HG02852 (cell line): ENCODE measurements around the gene GIMAP4.
"Not testable (repeated sequence)": the region's sequence is repeated elsewhere in the genome, so short reads cannot be mapped to it uniquely, and the experiment has no call there.

ENCODE experiments used
- ATAC-seq: cut with Tn5 transposase; IDR thresholded peaks from one replicate; pipeline ENCODE4 v1.9.1; 2021; ENCODE audit warnings: mild to moderate bottlenecking, moderate library complexity; ENCODE audit not compliant: unreplicated experiment

Gene GIMAP4

DNA sequence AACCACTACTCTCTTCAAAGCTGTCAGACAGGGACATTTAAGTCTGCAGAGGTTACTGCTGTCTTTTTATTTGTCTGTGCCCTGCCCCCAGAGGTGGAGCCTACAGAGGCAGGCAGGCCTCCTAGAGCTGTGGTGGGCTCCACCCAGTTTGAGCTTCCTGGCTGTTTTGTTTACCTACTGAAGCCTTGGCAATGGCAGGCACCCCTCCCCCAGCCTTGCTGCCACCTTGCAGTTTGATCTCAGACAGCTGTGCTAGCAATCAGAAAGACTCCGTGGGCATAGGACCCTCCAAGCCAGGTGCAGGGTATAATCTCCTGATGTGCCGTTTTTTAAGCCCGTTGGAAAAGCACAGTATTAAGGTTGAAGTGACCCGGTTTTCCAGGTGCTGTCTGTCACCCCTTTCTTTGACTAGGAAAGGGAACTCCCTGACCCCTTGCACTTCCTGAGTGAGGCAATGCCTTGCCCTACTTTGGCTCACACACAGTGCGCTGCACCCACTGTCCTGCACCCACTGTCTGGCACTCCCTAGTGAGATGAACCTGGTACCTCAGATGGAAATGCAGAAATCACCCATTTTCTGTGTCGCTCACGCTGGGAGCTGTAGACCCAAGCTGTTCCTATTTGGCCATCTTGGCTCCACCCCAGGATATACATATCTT lies 12.9 kb downstream of the GIMAP4 start:
- ATAC-seq, result not testable (repeated sequence)

DNA sequence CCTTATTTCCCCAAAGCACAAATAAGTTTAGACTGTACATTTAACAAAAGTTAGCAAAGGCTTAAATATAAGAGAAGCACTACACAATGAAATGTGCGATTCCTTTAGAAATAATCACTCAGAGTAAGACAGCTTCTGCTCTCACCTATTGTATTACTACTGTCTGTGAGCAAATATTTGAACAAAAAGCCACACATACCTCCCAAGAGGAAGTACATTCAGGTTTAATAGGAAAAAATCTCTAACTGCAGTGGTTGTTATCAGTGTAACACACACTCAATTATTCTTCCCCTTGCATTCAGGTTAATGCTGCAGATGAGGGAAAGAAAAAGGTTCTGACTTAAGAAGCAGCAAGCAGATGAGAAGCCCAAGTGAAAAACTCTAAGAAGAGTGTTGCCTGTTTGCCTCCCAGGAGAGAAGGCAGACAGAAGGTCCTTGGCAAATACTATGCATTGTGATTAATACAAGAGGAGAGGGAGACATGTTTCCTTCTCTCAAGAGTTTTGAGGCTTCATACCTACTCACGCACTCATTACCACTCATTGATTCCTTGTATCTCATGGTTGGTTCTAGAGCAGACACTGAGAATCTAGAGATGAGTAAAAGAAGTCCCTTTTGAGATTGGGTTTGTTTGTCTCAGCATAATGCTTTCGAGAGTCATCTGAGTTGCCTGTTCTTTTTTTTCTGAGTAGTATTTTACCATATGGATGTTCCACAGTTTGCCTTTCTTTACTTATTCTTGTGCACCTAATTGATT lies 13.6 kb downstream of the GIMAP4 start:
- ATAC-seq, result no peak

DNA sequence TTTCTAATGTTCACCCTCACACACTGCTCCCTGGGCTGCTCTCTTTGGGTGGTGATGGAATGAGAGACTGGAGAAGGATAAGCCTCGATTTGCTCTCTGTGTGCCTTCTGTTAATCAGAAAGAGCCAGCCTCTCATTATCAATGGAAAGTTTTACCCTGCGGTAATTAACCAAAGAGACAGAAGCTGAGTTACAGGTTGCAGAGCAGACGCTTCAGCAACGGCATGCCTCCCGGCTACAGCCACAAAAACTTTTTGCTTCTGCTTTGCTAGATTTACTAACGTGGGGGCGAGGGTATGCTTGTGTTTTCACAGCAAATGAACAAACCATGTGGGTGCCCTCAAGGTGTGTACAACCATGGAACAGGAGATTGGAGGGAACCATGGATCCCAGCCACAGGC lies 18.0 kb downstream of the GIMAP4 start:
- ATAC-seq, result no peak

DNA sequence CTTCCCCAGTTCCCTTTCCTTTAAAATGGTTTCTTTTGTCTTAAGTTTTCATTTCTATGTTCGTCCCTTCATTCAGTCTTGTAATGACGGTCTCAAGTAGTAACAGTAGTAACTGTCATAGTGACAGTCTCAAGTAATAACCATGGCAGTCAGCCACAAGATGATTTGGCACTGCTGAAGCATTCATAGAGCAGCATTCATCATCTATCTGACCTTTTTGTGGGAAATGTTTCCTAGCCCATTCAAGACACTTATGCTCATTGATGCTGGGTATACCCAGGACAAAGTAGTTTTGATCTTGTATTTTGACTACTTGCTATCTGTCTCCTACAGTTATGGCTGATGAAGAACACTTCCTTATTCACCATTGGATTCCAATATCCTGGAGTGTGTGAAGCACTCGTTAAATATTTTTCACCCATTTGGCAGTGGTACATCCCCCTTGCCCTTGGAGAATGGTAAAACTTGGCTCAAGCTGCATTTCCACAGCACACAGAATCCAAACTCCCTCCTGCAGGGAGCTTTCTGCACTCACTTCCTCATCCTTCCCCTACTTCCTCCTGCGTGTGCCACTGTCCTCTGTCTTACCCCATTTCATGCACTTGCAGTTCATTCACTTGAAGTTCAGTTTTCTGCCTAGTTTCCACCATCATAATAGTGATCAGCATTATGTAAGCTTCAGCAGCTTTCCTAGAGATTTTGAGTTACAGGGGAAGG lies 19.0 kb downstream of the GIMAP4 start:
- ATAC-seq, result no peak

DNA sequence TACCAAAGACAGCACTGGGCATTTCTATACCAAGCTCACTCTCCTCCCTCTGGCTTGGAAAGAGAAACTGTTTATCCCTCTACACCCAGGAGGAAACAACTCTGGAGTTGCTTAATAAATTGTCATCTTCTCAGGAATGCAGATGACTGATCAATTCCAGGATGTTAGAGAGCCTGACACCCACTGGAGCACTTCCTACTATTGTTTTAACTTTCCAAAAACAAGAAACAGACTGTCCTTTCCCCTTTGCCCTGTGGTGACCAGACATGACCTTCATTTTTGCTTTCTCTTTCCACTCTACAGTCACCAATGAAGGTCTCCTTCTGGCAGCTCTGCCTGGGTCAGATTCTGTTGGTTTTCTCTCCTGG lies 19.6 kb downstream of the GIMAP4 start:
- no peak for ATAC-seq

DNA sequence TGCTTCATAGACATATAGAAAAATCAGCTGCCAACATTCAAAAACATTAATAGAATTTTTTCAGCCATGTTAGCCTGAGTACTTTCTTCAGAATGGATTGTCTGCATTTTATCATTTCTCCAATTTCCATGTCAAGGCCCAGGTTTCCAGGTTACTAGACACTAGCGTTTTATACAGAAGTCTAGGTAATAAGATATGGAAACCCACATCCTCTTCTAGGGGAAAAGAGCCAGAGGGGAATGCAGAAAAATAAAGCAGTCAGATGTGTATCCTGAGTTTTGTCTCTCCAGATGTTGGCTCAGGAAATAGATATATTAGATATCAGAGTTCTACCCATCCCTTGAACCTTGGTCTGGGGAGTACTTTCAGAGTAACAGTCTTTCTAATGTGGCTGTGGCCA lies 20.4 kb downstream of the GIMAP4 start:
- ATAC-seq, result no peak

DNA sequence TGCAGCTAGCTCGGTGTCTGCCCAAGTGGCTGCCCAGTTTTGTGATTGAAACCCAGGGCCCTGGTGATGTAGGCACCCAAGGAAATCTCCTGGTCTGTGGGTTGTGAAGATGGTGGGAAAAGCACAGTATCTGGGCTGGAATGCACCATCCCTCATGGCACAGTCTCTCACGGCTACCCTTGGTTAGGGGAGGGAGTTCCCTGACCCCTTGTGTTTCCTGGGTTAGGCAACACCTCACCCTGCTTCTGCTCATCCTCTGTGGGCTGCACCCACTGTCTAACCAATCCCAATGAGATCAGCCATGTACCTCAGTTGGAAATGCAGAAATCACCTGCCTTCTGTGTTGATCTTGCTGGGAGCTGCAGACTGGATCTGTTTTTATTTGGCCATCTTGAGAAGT lies 27.6 kb downstream of the GIMAP4 start:
- ATAC-seq, result no peak

DNA sequence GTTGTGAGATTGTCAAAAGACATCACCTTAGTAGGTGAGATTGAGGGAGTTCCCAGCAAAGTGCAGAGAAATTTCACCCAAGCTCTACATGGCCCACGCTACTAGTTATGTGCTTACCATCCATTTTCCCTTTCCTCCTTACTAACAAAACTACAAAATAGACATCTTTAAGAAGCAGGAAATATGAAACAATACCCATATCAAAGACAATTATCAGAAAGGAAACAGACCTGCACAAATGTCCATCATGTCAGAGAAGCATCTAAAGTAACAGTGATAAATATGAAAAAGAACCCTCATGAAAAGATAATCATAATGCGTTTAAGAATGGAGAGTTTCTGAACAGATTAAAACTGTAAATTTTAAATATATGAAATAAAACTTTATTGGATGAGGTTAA lies 28.2 kb downstream of the GIMAP4 start:
- no peak for ATAC-seq

DNA sequence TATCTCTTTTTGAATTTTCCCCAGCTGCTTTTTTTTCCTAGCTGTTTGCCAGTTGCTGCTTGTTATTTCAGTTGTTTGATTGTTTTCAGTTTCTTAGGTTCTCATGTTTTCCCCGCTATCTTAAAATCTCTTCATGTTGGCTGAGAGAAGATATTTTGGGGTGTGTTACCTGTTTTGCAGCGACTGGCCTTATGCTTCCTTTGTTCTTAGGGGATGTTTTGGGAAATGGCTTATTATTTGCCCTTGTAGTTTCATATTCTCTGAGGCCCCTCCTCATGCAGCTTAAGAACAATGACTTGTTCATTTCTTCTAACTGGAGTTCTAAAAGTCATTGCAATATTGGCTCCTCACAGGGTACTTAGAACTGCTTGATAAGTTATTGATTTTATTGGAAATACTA lies 36.4 kb downstream of the GIMAP4 start:
- ATAC-seq, result not testable (repeated sequence)

DNA sequence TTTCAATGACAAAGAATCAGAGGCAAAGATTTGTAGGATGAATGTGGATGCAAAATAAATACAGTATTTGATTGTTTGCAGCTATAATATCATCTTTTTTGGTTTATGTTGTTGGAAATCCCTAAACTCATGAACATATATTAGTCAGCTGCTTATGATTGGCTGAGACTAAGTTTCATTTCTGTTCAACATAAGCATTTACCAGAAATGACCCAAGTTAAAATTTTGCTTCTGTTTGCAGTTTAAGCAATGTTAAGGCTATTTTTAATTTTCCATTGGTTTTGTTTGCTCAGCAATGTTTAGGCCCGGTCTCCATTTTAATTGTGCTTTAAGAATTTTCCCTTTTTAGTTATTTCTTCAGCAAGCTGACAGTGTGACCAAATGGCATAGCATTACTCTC lies 43.0 kb downstream of the GIMAP4 start:
- ATAC-seq, result no peak

DNA sequence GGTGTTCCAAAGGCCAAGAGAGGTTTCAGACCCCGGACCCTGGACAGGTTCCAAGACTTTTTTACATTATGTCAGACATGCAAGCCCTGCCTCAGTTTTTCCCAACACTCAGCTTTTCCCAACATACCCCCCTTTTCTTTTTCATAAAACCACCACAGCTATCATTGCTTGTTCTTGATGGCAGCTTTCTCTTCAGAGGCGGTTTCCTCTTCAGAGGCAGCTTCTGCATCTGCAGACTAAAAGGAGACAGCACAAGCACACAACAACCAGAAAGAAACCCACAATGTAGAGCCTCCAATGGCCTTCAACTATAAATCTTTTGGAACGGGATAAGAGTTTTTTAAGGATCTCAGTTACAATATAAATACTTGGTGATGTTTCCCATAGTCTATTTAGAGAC lies 45.7 kb downstream of the GIMAP4 start:
- no peak for ATAC-seq

DNA sequence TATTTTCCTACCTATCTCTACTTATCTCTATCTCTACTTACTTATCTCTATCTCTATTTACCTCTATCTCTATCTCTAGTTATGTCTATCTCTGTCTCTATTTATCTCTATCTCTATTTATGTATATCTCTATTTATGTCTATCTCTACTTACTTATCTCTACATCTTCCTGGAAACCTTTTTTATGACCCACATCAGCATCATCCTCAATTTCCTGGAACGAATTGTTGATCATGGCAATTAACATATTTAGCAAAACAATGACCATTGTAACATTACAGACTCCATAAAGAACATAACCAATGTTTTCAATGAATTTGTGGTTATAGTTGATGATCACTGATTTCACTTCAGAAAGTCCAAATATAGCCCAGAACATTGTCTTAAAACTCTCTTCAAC lies 46.7 kb downstream of the GIMAP4 start:
- no peak for ATAC-seq

DNA sequence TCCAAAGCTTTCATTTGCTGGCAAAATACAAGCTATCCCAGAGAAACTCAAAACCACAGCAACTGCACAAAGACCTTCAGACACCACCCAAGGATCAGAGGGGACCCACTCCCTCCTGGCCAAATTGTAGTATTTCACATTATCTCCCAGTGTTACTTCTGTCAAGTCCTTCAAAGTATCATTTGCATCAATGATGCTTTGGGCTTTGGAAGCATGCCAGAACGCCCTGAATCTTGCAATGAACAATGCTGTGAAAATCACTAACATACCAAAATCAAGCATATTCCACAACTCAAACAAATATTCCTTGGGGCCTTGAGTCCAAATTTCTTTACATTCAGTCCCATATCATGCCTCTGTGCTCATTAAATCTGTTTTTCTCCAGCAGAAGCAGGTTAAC lies 47.2 kb downstream of the GIMAP4 start:
- not testable (repeated sequence) for ATAC-seq

DNA sequence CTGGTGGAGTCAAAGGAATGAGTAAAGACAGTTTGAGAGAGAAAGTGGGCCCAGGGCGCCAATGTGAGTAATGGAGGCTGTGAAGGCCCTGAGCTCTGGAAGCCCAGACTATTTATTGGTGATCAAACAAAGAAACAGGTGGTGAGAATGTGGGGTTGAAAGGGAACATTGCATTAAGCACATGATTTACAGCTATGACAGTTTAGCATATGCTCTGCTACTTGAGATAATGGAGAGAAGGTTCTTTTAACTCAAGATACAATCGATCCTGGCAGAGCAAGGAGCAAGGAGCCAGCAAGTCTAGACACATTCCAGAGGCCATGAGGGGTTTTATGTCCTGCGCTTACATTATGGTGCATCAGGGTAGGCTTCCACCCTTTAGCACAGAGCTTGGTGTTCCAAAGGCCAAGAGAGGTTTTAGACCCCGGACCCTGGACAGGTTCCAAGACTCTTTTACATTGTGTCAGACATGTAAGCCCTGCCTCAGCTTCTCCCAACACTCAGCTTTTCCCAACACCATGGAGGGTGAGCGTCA lies 48.1 kb downstream of the GIMAP4 start:
- ATAC-seq, result not testable (repeated sequence)

DNA sequence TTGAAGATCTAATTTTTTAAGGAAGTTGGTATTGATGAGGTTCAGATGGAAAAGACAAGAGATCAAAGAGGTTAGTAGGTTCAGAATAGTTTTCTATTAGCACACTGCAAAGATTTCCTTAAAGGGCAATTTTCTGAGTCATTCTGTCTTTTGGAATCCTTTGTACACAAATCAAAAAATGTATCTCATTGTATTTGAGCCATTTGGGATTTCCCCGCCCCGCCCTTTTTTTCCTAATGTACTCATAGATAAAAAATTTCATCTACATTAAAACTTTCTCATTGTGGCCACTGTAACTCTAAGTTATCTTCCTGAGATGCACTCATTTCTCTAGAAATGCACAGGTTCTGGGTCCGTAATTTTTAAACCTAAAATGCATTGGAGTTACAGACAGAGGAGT lies 52.9 kb downstream of the GIMAP4 start:
- ATAC-seq, result no peak

DNA sequence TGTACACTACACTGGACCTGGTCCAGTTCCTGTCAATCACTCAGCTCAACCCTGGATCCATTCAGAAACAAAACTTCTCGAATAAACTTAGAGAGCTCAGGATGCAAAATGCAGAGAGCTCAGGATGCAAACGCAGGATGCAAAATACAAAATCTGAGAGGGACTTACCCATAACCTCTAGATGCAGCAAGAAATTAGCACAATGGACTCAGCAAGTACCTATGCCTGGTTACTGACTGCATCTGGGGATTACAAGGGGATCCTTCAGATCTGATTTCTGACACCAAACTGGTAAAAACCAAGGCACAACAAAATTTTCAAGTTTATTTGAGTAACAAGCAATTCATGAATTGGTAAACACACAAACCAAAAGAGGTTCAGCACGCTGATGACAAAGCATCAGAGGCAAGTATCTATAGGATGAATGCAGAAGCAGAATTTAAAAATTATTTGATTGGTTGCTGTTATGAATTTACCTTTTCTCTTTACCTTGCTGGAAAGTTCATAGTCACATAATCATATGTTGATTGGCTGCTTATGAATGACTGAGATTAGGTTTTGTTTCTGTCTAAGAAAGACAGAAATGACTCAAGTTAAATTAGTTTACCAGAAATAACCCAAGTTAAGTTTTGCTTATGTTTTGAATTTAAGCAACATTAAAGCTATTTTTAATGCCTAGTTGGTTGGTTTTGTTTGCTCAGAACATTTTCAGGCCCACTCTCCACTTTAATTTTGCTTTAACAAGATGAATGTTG lies 53.6 kb downstream of the GIMAP4 start:
- peak; percentile 86 for ATAC-seq

DNA sequence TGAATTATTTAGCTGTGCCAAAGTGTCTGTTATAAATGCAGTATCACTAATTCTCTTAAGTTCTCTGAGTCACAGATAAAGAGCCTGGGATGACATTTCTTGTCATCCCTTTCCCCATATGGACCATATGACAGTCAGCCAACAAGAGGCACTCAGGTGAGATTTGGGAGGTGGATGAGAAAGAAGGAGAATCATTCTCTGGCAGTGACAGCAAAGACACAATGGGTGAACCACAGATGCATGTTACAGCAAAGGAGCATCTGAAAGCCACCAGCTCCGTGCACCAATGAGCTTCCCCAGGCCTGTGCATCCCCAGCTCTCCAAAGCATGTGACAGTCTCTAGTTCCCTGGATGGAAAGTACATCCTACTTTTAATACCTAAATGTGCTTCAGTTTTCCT lies 54.2 kb downstream of the GIMAP4 start:
- peak; percentile 50 for ATAC-seq
